Activated CD8-positive, alpha-beta T cell treated with anti-CD3 and anti-CD28 coated beads, Interleukin-2, amount 10 ng/mL, durations not matched to agents 7 days and 5 days (primary cell): ENCODE data around the gene CTRB1. TPM values are rescaled to one million over a fixed set of nuclear protein-coding genes. Genes with fewer than 3 reads are reported as not detected.
A peak's percentile ranks its signal among the peaks of the same experiment; 100 is the strongest.

ENCODE experiments used
- ATAC-seq: fragments of 150-1000 bp; cut with Tn5 transposase; one replicate; pipeline ENCODE4 v1.10.0; 2021; ENCODE audit warnings: moderate library complexity
- CTCF ChIA-PET: fragments of 350-600 bp; sonication (Branson Sonifier 250); formaldehyde crosslinking; loops from one replicate; lab custom pipeline; 2021; ENCODE audit warnings: antibody characterized with exemption; lab: Charles Lee
- POLR2A ChIA-PET: fragments of 350-600 bp; sonication (Branson Sonifier 250); formaldehyde crosslinking; loops from one replicate; lab custom pipeline; 2021; ENCODE audit warnings: antibody characterized with exemption; lab: Charles Lee
- DNase-seq: peaks from one replicate; pipeline ENCODE4 v3.0.0-alpha.2; 2020
- H3K27ac Mint-ChIP-seq: one replicate; pipeline ENCODE4 v1.8.0; 2021; ENCODE audit warnings: mild to moderate bottlenecking, mixed read lengths
- H3K27me3 Mint-ChIP-seq: one replicate; pipeline ENCODE4 v1.8.0; 2021; ENCODE audit warnings: low read depth, mixed read lengths
- H3K36me3 Mint-ChIP-seq: one replicate; pipeline ENCODE4 v1.8.0; 2021; ENCODE audit warnings: low read depth, mixed read lengths
- H3K4me1 Mint-ChIP-seq: one replicate; pipeline ENCODE4 v1.8.0; 2021; ENCODE audit warnings: low read depth, mixed read lengths
- H3K4me3 Mint-ChIP-seq: one replicate; pipeline ENCODE4 v1.8.0; 2021; ENCODE audit warnings: mild to moderate bottlenecking, mixed read lengths
- H3K9me3 Mint-ChIP-seq: one replicate; pipeline ENCODE4 v1.8.0; 2022; ENCODE audit warnings: mixed read lengths; ENCODE audit not compliant: insufficient read depth
- total RNA-seq, 2 experiments: library from RNA; stranded (reverse); gene quantifications; one replicate each; pipeline ENCODE4 v1.2.3, GENCODE V29; 2021

CTRB1 gene
- not detected for total RNA-seq

GRCh38 chr16:75218256-75219076 lies at the start of gene CTRB1:
Gene CTRB1, plus strand, starts transcription at chr16:75218988. Its CDS starts 20 bp downstream, at chr16:75219008.
- Mint-ChIP-seq H3K36me3 (no peaks in the 10 kb centered on the region), H3K4me3 (peak within 1 kb of the TSS; percentile 68), H3K27ac (peak within 1 kb of the TSS; percentile 92), H3K9me3 (no peaks in the 10 kb centered on the region), H3K27me3 (no peaks in the 10 kb centered on the region), H3K4me1 (peaks cover 19% of the 10 kb centered on the region)
- POLR2A ChIA-PET, result interaction anchor here (0.5 kb wide), 1 partner anchor 16 kb away, joined by 3 read pairs; no protein-coding TSS in a partner anchor
- no peak for ATAC-seq
- CTCF ChIA-PET, result interaction anchor here (5.4 kb wide), 1 partner anchor 17 kb away, joined by 63 read pairs; no protein-coding TSS in a partner anchor
- DNase-seq, result no peak

GRCh38 chr16:75169899-75170405 lies 48.8 kb upstream of the CTRB1 start:
- H3K36me3 Mint-ChIP-seq, result peaks cover 70% of the 10 kb centered on the region
- CTCF ChIA-PET, result interaction anchor here (0.6 kb wide), 1 partner anchor 701 kb away, joined by 3 read pairs; no protein-coding TSS in a partner anchor
- peaks cover 61% of the 10 kb centered on the region for H3K9me3 Mint-ChIP-seq

GRCh38 chr16:75172578-75172977 lies 46.2 kb upstream of the CTRB1 start:
- no peak overlapping the region for H3K4me3 Mint-ChIP-seq
- H3K4me1 Mint-ChIP-seq, result no peaks in the 10 kb centered on the region
- peaks cover 50% of the 10 kb centered on the region for H3K36me3 Mint-ChIP-seq
- DNase-seq (no peak), ATAC-seq (no peak)
- POLR2A ChIA-PET, result no interaction called here
- peaks cover 56% of the 10 kb centered on the region for H3K9me3 Mint-ChIP-seq
- H3K27me3 Mint-ChIP-seq, result no peaks in the 10 kb centered on the region
- no peak overlapping the region for H3K27ac Mint-ChIP-seq
- CTCF ChIA-PET, result interaction anchor here (1.4 kb wide), 1 partner anchor 292 kb away, joined by 3 read pairs; the partner anchor contains the start of gene TMEM170A

More at GRCh38 chr16:75169899-75170405, 48.8 kb upstream of the CTRB1 start:
- no peaks in the 10 kb centered on the region for H3K4me1 Mint-ChIP-seq
- no peaks in the 10 kb centered on the region for H3K27me3 Mint-ChIP-seq
- H3K27ac Mint-ChIP-seq, result no peak overlapping the region
- DNase-seq (no peak), ATAC-seq (no peak)
- no peak overlapping the region for H3K4me3 Mint-ChIP-seq
- POLR2A ChIA-PET, result no interaction called here

- ATAC-seq (no peak), DNase-seq (no peak)
- ChIA-PET CTCF (interaction anchor here (2.8 kb wide), 1 partner anchor 24 kb away, joined by 6 read pairs; no protein-coding TSS in a partner anchor), POLR2A (no interaction called here)
- Mint-ChIP-seq H3K27me3 (peaks cover 2% of the 10 kb centered on the region), H3K4me3 (no peak overlapping the region), H3K36me3 (peaks cover 25% of the 10 kb centered on the region), H3K27ac (no peak overlapping the region), H3K4me1 (no peaks in the 10 kb centered on the region), H3K9me3 (peaks cover 43% of the 10 kb centered on the region)
Measured at GRCh38 chr16:75175074-75175473, 43.7 kb upstream of the CTRB1 start.

GRCh38 chr16:75176926-75177325 lies 41.9 kb upstream of the CTRB1 start:
- H3K4me1 Mint-ChIP-seq, result no peaks in the 10 kb centered on the region
- peaks cover 7% of the 10 kb centered on the region for H3K27me3 Mint-ChIP-seq
- H3K4me3 Mint-ChIP-seq, result no peak overlapping the region
- peaks cover 11% of the 10 kb centered on the region for H3K36me3 Mint-ChIP-seq
- H3K9me3 Mint-ChIP-seq, result peaks cover 30% of the 10 kb centered on the region
- ATAC-seq, result no peak
- CTCF ChIA-PET, result interaction anchor here (1.0 kb wide), 1 partner anchor 23 kb away, joined by 3 read pairs; no protein-coding TSS in a partner anchor
- DNase-seq, result no peak
- no peak overlapping the region for H3K27ac Mint-ChIP-seq
- POLR2A ChIA-PET, result no interaction called here

DNA sequence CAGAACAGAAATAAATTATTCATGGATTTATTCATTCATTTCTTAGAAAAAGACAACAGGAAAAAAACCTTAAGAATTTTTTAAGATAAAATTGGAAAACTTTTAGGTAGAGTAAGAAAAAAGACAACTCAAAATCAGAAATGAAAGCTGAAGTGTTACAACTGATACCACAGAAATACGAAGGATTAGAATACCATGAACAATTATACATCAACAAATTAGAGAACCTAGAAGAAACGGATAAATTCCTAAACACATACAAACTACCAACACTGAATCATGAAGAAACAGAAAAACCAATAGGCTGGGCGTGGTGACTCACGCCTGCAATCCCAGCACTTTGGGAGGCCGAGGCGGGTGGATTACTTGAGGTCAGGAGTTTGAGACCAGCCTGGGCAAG lies 39.6 kb upstream of the CTRB1 start:
- H3K36me3 Mint-ChIP-seq, result peaks cover 5% of the 10 kb centered on the region
- no peak overlapping the region for H3K4me3 Mint-ChIP-seq
- ChIA-PET POLR2A (no interaction called here), CTCF (no interaction called here)
- ATAC-seq, result no peak
- H3K4me1 Mint-ChIP-seq, result no peaks in the 10 kb centered on the region
- H3K27me3 Mint-ChIP-seq, result peaks cover 14% of the 10 kb centered on the region
- peaks cover 25% of the 10 kb centered on the region for H3K9me3 Mint-ChIP-seq
- no peak overlapping the region for H3K27ac Mint-ChIP-seq
- no peak for DNase-seq

GRCh38 chr16:75181630-75182029 lies 37.2 kb upstream of the CTRB1 start:
- no peaks in the 10 kb centered on the region for H3K36me3 Mint-ChIP-seq
- no peak for DNase-seq
- H3K4me3 Mint-ChIP-seq, result no peak overlapping the region
- peaks cover 14% of the 10 kb centered on the region for H3K27me3 Mint-ChIP-seq
- CTCF ChIA-PET, result interaction anchor here (0.6 kb wide), 1 partner anchor 18 kb away, joined by 3 read pairs; no protein-coding TSS in a partner anchor
- POLR2A ChIA-PET, result no interaction called here
- no peaks in the 10 kb centered on the region for H3K4me1 Mint-ChIP-seq
- ATAC-seq, result no peak
- no peak overlapping the region for H3K27ac Mint-ChIP-seq
- H3K9me3 Mint-ChIP-seq, result peaks cover 19% of the 10 kb centered on the region

- DNase-seq (no peak), ATAC-seq (no peak)
- Mint-ChIP-seq H3K4me1 (no peaks in the 10 kb centered on the region), H3K9me3 (no peaks in the 10 kb centered on the region), H3K36me3 (no peaks in the 10 kb centered on the region), H3K4me3 (no peak overlapping the region), H3K27ac (no peak overlapping the region), H3K27me3 (no peaks in the 10 kb centered on the region)
- POLR2A ChIA-PET, result no interaction called here
- CTCF ChIA-PET, result interaction anchor here (1.5 kb wide), 1 partner anchor 10 kb away, joined by 7 read pairs; no protein-coding TSS in a partner anchor
Measured at GRCh38 chr16:75188832-75189477, 29.8 kb upstream of the CTRB1 start.

GRCh38 chr16:75189638-75190245 lies 29.0 kb upstream of the CTRB1 start:
- no peak overlapping the region for H3K27ac Mint-ChIP-seq
- H3K36me3 Mint-ChIP-seq, result no peaks in the 10 kb centered on the region
- ATAC-seq (no peak), DNase-seq (no peak)
- POLR2A ChIA-PET, result no interaction called here
- H3K4me3 Mint-ChIP-seq, result no peak overlapping the region
- CTCF ChIA-PET, result interaction anchor here (1.5 kb wide), 1 partner anchor 10 kb away, joined by 7 read pairs; no protein-coding TSS in a partner anchor
- no peaks in the 10 kb centered on the region for H3K9me3 Mint-ChIP-seq
- no peaks in the 10 kb centered on the region for H3K4me1 Mint-ChIP-seq
- H3K27me3 Mint-ChIP-seq, result no peaks in the 10 kb centered on the region

DNA sequence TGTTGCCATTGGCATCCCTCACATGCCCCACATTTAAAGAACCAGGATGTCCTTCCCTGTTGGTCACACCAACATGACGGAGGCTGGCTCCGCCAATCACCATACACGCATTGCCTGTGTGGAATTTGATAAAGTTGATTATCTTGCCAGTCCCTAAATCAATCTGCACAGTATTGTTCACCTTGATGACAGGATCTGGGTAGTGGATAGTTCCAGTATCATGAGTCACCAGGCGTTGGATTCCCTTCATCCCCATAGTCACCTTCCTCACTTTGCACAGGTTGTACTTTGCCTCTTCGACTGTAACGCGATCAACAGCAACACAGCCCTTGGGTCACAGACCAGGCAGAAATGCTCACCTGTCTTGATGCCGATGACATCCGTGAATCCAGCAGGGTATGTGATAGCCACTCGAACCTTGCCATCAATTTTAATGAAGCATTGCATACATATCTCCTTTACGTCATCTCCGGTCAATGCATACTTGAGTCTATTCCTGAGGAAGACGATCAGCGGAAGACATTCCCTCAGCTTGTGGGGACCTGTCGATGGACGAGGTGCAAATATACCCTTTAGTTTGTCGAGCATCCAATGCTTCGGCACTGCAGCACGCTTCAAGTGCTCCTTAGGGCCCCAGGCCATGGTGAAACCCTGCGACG lies 26.1 kb upstream of the CTRB1 start:
- Mint-ChIP-seq H3K9me3 (no peaks in the 10 kb centered on the region), H3K27me3 (peaks cover 8% of the 10 kb centered on the region), H3K27ac (no peak overlapping the region), H3K4me1 (peaks cover 2% of the 10 kb centered on the region), H3K36me3 (no peaks in the 10 kb centered on the region), H3K4me3 (no peak overlapping the region)
- POLR2A ChIA-PET, result no interaction called here
- DNase-seq, result no peak
- no peak for ATAC-seq
- CTCF ChIA-PET, result no interaction called here

GRCh38 chr16:75193265-75193650 lies 25.5 kb upstream of the CTRB1 start:
- no peak overlapping the region for H3K4me3 Mint-ChIP-seq
- ChIA-PET CTCF (no interaction called here), POLR2A (no interaction called here)
- H3K27ac Mint-ChIP-seq, result no peak overlapping the region
- DNase-seq (no peak), ATAC-seq (no peak)
- H3K27me3 Mint-ChIP-seq, result peaks cover 13% of the 10 kb centered on the region
- H3K4me1 Mint-ChIP-seq, result peaks cover 5% of the 10 kb centered on the region
- no peaks in the 10 kb centered on the region for H3K36me3 Mint-ChIP-seq
- no peaks in the 10 kb centered on the region for H3K9me3 Mint-ChIP-seq
